Anterior cingulate cortex (tissue), 58 donors: ENCODE results near the gene SEC31B.

Experiments
- DNase-seq, 58 donors: peaks; one replicate each; lab custom pipeline; 2025; lab: John Stamatoyannopoulos, UW

The SEC31B gene

GRCh38 chr10:100531761-100532160, 12.1 kb upstream of the SEC31B start:
- DNase-seq, result no peak

- DNase-seq, result peak; percentile 49 to 94 (median 84)
Observed at GRCh38 chr10:100529475-100530298, 10.0 kb upstream of the SEC31B start, which contains the start of gene NDUFB8. NDUFB8 (minus strand) TSS chr10:100529871; CDS start chr10:100529851, 20 bp downstream.

DNA sequence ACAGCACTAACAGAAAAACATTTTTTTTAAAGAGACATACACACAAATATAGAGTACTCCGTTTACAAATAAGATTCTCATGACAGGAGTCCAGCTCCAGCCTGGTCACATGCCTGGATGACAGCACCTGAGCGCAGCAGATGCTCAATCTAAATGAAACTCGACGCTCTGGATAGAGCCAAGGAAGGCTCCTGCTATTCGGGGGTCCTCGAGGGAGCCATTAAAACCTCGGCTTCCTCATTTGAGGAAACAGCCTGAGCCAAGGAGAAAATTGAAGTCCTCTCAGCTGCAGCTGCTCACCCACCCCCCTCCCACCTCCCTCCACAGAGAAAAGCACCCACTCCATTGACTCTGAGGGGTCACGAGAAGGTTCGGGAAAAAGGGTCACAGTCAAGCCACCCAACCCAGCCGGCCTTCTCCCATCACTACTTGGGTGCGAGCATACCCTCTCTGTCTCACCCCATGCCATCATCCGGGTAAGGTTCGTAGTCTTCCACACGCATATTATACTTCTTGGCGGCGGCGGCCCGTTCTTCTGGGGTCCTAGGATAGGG, 9.3 kb upstream of the SEC31B start:
- peak in 8 of 58 donors; percentile 7 to 65 (median 34) for DNase-seq

DNA sequence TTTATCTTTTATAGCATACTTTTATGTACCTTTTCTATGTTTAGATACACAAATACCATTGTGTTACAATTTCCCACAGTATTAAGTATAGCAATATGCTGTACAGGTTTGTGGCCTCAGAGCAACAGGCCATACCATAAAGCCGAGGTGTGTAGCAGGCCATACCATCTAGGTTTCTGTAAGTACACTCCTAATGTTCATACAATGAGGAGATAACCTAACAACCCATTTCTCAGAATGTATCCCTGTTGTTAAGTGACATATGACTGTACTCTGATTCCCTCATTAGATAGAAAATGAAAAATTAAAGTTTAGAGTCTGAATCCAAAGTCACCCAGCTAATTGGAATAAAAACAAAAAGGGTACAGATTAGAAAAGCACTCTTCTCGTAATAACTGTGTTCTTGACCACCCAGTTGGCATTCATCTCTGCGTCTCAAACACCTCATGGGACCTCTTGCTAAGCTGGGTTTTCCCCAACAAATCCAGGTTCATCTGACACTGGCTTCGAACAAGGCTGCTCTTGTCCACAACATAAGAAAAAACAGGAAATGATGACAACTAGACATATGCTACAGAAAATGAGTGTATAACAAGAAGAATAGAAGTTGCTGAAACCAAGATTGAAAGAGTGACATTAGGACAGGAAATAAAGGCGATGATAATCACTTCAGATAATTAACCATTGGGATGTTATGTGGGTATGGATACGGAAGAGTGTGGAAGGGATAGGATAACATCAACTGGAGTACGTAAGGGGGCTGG, 8.6 kb upstream of the SEC31B start:
- no peak for DNase-seq

GRCh38 chr10:100524638-100525037, 5.0 kb upstream of the SEC31B start:
- DNase-seq, result peak in 1 of 58 donors; percentile 6

DNA sequence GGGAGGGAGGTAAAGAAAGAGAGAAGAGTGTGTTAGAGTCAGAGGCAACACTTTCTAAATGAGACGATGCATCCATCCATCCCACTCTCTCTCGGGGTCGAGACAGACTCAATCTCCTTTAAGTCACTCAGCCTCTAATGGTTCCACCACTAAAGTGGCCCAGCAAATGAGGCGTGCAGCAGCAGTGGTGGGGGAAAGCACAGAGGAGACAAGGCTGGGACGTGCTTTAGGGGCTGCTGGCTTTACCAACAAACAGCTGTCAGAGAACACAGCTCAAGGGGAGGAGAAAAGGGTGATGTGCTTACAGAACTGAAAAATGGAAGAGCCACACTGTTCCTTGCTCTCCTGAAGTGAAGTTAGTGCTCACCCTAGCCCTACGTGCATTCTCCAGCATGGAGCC, 4.5 kb upstream of the SEC31B start:
- DNase-seq, result no peak

- no peak for DNase-seq
Observed at GRCh38 chr10:100522945-100523344, 3.3 kb upstream of the SEC31B start.

- DNase-seq, result no peak
Observed at GRCh38 chr10:100522107-100522801, 2.6 kb upstream of the SEC31B start.

DNA sequence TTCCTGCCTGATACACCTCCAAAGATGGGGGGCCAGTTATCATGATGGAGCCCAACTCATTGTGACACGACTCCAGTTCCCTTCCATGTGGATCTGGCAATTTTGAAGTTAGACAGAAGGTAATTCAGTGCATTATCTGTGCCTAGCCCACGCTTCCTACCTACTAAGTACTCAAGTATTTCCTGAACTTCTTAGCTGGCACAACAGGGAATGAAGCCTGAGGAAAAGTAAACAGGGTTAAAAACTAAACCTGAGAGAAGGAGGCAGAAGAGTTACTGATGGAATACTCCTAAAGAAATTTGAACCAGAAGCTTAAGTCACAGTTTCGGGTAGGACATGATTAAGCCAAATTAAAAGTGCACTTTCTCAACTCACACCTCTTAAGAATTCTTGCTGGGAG, 1.1 kb upstream of the SEC31B start:
- DNase-seq, result no peak

DNA sequence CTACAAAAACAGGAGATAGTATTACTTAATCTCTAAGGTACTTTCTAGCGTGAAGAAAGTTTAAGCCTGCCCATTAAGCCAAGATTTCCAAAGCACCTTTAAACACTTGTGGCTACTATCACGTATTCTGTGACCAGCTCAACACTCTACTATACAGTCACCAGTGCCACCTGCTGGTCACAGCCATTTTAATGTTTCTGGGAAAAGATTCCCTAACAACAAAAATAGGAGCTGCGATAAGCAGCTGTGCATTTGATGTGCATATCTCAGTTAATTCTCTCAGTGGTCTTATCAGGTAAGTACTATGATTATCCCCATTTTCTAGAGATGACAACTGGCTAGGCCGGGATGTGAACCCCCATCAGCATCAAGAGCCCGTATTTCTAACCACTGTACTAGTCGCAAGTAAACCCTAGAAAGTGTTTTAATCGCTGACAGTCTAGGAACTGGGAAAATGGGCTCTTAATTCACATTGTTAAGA, 860 bp downstream of the SEC31B start:
- DNase-seq, result peak in 50 of 58 donors; percentile 3 to 71 (median 32)

DNA sequence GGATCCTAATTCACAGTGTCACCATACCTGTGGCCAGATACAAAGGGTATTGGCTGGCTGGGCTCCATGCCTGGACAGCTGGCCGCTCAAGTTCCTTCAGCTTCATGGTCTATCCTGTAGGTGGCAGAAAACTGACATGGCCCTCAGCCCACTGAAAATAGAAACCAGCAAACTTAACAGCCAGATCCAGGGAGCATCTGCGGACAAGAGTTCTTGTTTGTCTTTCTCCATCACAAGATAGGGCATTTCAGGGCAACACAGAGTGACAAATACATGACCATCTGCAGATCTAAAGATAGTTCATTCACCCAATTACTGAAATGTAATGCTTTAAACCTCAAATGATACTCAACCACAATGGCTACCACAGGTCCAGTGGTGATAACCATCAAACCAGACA, 2.8 kb downstream of the SEC31B start:
- DNase-seq, result no peak

- no peak for DNase-seq
Observed at GRCh38 chr10:100515612-100516011, 4.0 kb downstream of the SEC31B start.

DNA sequence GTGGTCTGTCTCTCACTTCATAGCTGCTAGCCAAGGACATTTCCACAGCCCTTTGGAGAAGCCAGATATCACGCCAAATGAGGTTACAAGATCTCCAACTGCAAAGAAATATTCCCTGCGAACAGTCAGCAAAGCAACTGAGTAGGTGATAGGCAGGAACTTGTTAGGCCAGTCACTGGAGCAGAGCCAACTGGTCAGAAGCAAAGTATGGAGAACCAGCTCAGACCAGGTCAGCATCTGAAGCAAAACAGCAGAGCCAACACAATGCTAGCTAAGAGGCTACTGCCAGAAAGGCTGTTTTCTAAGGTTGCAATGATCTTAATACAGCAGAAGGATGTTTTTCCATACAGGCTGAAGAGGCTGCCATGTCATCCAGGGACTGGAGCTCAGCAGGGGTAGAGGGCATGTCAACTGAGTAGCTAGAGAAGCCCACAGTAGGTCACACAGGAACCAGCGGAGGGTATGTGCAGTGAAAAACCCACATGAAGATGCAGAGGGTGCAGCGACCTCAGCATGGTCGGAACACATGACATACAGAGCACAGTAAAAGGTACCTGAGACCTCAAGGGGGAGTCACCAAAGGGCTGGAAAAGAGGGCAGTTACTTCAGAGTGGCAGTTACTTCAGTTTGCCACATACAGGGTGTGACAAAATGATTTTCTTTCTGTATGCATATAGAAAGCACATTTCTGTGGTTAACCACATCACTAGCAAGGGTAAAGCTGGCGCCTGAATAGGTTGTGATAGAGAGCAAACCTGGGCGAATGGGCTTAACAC, 8.9 kb downstream of the SEC31B start:
- no peak for DNase-seq

DNA sequence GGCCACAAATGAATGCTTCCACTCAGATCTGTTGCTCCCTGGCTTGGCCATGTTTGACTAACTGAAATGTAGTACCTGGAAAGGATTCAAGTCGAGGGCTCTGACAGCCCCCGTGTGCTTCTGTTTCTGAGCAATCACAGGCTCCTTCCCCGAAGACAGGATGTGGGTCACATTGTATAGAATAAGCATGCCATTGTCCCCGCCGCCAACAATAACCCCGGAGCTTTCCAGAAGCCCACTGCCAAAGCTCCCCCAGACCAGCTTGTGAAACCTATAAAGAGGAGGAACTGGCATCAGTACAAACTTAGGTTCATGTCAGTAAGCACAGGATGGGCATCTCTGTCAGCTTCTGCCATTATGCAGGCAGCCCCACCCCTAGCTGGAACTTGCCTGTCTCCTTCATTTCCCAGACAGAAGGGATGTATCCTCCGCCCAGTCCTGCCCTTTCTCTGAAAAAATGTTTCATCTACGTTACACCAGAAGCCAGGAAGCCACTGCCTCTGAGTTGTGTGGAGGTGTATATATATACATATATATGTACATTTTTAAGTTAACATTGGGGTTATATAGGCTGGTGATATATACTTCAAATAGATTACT, 10.3 kb downstream of the SEC31B start:
- DNase-seq, result no peak

GRCh38 chr10:100508691-100509150, 10.9 kb downstream of the SEC31B start:
- no peak for DNase-seq

DNA sequence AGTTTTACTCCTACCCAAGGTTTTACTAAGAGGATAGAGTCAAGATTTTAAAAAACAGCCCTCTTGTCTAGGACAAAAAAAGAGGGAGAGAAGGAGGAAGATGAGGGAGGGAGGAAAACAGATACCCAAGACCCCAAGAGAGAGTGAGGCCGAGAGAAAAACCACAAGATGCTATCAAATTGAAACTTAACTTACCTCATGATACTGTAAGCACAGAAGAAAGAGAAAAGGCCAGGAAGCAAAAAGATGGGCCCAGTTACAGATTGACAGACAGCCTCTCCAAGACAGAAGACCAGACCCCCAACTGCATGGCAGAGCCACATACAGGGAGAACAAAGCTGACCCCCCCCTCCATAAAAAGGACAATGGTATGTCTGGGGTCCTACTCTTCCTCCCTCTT, 11.4 kb downstream of the SEC31B start:
- DNase-seq, result no peak

DNA sequence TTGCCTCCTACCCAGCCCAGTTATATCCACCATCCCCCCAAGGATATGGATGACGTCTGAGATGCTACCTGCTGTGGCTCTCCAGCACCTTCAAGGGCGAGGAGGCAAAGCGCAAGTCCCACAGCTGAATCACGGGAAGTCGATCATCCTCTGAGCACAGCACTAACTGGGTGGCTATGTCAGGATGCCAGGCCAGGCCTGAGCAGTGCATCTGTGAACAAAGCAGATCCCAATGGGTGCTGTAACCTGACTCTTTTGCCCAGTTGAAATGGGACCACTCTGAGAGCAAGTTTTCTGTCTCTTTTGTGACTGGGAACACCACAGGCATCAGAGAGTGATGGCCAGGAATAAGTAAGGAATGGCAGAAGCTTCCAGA, 12.3 kb downstream of the SEC31B start:
- DNase-seq, result no peak

DNA sequence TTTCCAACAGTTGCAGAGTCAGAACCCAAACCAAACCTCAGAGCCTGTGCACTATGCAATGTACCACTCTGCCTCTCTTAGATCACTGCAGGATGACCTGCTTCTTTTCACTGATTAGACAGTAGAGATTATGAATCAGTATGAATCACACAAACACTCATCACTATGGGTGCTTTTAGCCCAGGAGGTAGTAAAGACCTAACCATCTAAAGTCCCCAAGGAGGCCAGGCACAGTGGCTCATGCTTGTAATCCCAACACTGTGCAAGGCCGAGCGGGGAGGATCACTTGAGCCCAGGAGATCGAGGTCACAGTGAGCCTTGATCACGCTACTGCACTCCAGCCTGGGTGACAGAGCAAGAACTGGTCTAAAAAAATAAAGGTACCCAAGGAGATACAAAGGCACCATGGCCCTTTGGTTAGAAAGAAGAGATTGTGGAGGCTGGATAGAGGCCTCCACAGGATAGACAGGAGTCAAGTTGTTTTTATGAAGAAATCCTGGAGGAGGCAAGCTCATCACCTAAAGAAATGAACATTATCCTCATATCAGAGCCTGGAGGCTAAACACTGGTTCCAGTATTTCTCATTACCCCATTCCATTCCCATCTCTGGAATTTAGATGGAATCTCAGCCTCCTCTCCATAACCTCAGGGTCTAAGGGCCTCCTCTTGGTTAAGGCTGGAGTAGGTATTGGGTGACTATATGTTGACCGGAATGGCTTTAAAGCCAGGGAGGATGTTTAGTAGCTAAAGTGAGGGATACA, 12.9 kb downstream of the SEC31B start:
- no peak for DNase-seq

GRCh38 chr10:100505164-100505563, 14.5 kb downstream of the SEC31B start:
- no peak for DNase-seq
